Pons (tissue), 1 donor: ENCODE measurements around the gene NUMB.
"Not testable (repeated sequence)": the region's sequence is repeated elsewhere in the genome, so short reads cannot be mapped to it uniquely, and the experiment has no call there.

ENCODE experiments used
- DNase-seq: peaks from one replicate; pipeline ENCODE4 v3.0.0-alpha.2; 2016; ENCODE audit warnings: low spot score

The NUMB gene

GRCh38 chr14:73465823-73466532 lies 7.6 kb upstream of the NUMB start:
- peak; percentile 69 for DNase-seq

DNA sequence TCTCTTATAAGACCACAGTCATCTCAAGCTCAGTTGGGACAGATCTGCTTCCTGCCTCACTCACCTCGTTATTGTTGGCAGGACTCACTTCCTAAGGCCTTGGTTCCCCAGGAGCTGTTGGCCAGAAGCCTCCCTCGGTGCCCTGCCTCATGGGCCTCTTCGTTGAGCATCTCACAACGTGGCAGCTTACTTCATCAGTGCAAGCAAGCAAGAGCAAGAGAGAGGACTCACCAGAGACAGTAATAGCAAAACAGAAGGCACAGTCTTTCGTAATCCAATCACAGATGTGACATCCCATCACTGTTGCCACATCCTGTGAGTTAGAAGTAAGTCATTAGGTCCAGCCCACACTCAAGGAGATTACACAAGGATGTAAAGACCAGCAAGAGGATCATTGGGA lies 5.1 kb upstream of the NUMB start:
- peak; percentile 81 for DNase-seq

- no peak for DNase-seq
Measured at GRCh38 chr14:73462815-73463214, 4.5 kb upstream of the NUMB start.

- DNase-seq: peak; percentile 86
Measured at GRCh38 chr14:73462048-73462715, 3.8 kb upstream of the NUMB start.

- DNase-seq: no peak
Measured at GRCh38 chr14:73461478-73462047, 3.2 kb upstream of the NUMB start.

DNA sequence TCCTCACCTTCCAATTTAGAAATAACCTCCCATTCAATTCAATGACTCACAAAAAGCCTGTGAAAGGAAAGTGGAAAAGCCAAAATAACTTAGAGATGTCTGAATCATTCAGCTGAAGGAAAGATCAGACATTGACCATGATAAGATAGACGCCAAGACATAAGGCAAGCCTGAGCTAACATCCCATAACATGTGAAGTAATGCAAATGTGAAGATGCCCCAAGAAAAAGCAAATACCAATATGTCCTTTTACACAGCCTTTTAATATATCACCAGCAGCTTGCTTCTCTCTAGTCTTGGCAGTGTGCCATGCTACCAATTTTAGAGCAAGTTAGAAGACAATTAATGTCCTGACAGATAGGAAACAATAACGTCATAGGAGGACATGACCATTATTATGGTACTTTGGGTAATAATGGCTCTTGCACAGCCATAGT lies 2.4 kb upstream of the NUMB start:
- no peak for DNase-seq

DNA sequence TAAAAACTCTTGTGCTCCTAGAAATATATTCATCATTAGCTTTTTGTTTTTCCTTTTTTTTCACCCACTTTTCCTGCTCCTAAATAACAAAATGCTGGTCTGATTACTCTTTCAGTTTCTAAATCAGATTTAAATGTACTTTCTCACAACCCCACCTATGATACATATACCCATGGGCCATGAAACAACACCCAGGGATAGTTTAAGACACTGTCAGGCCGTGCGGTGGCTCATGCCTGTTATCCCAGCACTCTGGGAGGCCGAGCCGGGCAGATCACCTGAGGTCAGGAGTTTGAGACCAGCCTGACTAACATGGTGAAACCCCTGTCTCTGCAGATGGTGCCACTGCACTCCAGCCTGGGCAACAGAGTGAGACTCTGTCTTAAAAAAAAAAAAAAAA lies 1.6 kb upstream of the NUMB start:
- DNase-seq: no peak

DNA sequence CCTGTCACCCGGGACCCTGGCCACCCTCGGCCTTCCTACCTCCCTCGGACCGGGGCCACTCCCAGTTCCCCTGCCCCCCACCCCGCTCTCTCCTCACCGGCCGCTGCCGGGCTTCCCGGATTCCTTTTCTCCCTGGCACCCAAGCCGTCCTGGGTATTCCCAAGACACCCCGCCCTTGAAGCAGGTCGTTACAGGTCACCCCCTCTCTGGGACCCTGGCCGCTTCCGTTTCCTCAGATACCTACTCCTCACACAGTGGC lies 493 bp downstream of the NUMB start:
- no peak for DNase-seq

- DNase-seq: no peak
Measured at GRCh38 chr14:73457041-73457923, 1.1 kb downstream of the NUMB start.

DNA sequence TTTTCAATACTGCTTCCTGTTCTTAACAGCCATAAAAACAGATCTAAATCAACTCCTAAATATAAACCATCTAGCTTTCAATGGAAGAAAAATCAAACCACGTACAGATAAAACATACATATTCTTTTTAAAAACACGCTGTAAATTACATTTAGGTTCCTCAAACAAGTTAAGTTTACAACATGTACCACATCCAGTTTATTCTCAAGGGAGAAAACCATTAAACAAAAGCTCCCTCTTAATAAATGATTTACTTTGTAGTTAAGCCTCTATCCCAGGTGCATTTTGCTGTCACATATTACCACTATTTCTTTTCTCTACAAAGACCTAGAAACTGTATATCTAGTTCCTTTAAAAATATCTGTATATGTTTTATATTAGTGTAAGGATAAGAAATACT lies 3.1 kb downstream of the NUMB start:
- DNase-seq: no peak

GRCh38 chr14:73452341-73453186 lies 5.8 kb downstream of the NUMB start:
- DNase-seq: peak; percentile 26

DNA sequence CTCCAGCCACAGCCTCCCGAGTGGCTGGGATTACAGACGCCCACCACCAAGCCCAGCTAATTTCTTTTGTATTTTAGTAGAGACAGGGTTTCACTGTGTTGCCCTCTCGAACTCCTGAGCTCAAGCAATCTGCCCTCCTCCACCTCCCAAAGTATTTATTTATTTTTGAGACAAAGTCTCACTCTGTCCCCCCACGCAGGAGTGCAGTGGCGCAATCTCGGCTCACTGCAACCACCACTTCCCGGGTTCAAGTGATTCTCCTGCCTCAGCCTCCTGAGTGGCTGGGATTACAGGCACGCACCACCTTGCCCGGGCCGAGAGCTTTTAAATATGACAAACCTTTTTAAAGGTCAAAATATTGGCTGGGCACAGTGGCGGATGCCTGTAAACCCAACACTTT lies 14.6 kb downstream of the NUMB start:
- no peak for DNase-seq

- DNase-seq: no peak
Measured at GRCh38 chr14:73441286-73441685, 17.1 kb downstream of the NUMB start.

DNA sequence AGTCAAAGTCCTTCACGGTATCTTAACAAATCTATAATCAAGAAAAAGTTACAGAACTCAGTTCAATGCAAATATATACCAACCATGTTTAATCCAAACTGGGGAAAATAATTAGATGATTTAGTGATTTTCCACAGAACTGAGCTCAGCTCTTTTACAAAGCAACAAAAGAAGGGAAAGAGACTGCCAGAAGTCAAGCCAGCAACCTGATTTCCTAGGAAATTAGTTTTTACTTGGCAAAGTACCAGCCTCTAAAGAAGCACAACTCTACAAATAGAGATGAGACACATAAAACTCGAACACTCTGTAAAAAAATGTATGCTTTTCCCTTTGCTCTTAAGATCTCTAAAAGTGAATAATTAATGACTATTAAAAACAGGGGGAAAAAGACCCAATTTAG lies 19.4 kb downstream of the NUMB start:
- DNase-seq: peak; percentile 28

DNA sequence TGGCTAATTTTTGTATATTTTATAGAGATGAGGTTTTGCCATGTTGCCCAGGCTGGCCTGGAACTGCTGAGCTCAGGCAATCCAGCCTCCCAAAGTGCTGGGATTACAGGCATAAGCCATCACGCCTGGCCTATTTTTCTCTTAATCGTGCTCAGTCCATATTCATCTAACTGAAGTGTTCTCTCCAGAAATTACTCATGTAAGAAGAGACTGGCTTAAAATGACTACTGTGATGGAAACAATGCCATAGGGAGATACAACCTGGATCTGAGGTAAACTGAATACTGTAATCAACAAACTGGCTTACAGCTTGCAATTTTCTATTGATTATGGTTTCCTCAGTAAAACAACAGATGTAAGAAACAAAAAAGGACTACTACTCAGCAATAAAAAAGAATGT lies 21.1 kb downstream of the NUMB start:
- no peak for DNase-seq

DNA sequence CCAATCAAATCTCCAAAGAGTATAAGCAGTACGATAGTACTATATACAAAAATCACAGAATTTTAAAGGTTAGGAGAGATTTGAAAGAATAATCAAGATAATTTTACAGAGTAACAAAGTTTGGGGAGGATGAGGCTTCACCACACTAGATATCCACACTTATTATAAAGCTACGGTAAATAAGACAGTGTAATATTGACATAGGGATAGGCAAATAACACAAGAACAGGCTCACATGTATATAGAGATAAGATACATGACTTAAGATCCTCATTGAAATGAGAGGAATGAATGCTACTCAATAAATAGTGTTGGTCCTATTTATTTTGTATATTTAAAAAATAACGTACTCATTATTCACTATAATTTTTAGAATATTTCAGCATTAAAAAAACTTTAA lies 26.2 kb downstream of the NUMB start:
- DNase-seq: no peak

DNA sequence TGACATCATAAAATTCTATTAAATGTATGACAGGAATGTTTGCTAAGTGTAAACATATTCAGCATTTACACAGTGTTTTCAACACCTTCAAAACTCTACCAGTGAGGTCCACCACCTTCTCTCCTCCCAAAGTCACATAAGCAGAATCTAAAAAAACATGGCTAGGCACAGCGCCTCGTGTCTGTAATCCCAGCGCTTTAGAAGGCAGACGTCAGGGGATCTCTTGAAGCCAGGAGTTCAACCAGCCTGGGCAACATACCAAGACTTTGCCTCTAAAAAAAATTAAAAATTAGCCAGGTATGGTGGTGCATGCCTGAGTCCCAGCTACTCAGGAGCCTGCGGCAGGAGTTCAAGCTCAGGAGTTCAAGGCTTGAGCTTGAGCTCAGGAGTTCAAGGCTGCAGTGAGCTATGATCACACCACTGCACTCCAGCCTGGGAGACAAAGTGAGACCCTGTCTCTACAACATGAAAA lies 30.0 kb downstream of the NUMB start:
- no peak for DNase-seq

GRCh38 chr14:73427516-73428264 lies 30.7 kb downstream of the NUMB start:
- no peak for DNase-seq

- DNase-seq: no peak
Measured at GRCh38 chr14:73426877-73427276, 31.5 kb downstream of the NUMB start.

DNA sequence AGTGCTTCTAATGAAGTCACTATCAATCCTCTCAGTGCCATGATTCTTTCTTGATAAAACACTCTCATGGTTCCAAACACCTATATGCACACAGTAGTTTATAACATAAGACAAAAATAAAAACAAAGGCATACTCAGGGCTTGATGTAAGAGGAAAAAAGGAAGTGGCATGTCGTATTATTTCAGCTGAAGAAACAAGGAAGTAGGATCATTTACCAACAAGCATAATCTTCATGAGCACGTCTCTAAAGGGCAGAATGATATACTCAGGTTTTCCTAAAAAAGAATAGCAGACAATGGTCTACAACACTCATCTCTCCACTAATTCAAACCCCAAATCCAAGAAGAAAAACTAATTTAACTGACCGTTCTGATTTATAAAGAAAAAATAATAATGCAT lies 33.9 kb downstream of the NUMB start:
- peak; percentile 46 for DNase-seq

DNA sequence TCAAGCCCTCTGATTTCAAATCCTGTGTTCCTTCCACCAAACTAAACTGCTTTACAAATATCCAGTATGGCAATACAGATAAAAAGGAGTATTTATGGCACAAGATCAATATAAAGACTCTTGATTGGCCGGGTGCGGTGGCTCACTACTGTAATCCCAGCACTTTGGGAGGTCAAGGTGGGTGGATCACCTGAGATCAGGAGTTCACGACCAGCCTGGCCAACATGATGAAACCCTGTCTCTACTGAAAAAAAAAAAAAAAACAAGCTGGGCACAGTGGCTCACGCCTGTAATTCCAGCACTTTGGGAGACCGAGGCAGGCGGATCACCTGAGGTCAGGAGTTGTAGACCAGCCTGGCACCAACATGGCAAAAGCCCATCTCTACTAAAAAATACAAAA lies 35.3 kb downstream of the NUMB start:
- DNase-seq: not testable (repeated sequence)
